Mononuclear cell (primary cell): Measurements from ENCODE around the gene SLC24A3. TPM values are rescaled to one million over a fixed set of nuclear protein-coding genes. Genes with fewer than 3 reads are reported as not detected.

Experiments
- H3K27me3 ChIP-seq: 2 replicates; pipeline ENCODE4 v1.6.0; 2011; ENCODE audit warnings: low read length, control low read depth; ENCODE audit not compliant: insufficient read depth
- H3K4me1 ChIP-seq: 2 replicates; pipeline ENCODE4 v1.5.1; 2011; ENCODE audit warnings: mild to moderate bottlenecking, low read length, control low read depth; ENCODE audit not compliant: insufficient read depth
- H3K4me3 ChIP-seq: 2 replicates; pipeline ENCODE4 v1.5.1; 2011; ENCODE audit warnings: mild to moderate bottlenecking, low read length, moderate library complexity
- H3K9me3 ChIP-seq: 2 replicates; pipeline ENCODE4 v1.5.1; 2011; ENCODE audit warnings: low read depth, mild to moderate bottlenecking, control low read depth, low read length
- total RNA-seq: library from RNA; depleted of rRNA; stranded (reverse); fragments of >200 nt; gene quantifications from one replicate; pipeline ENCODE4 v1.2.3, GENCODE V29; 2012

SLC24A3 gene
- total RNA-seq, 1 donor, result 1.0 TPM

DNA sequence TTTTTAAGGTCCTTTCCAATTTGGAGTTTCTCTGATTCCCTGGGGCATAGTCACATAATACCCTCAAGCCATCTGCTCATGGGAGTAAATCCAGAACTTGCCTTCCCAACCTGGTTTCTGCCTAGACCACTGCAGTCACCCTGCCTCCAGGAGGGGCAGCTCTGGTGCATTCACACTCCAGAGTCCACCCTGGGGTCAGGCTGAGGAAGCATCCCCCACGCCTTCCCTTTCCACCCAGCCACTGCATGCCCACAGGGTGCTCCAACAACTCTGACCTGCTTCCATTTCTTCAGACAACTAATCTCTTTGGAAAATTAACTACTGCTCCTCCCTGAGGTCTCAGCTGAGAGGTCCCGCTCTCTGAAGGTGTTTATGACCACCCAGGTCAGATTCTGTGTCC, 334.2 kb downstream of the SLC24A3 start:
- no peak overlapping the region for H3K4me3 ChIP-seq
- no peaks in the 10 kb centered on the region for H3K9me3 ChIP-seq
- H3K27me3 ChIP-seq, result no peaks in the 10 kb centered on the region
- no peaks in the 10 kb centered on the region for H3K4me1 ChIP-seq

DNA sequence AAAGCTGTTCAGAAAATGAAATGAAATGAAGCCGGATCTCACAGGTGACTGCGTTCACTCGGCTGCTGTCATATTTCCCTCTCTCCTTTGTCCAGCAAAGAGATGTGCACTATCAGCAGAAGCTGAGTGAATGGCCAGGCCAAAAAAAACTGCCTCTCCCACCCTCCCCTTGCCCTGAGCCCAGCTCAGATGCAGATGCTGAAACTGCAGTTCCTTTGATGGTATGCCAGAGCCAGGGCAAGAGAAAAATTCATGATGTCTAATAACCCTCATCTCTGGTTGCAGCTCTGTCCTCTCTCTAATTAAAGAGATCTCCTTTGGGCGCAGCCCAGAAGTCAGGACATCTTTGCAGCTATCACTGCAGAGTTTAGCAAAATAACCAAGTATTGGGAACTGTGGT, 335.1 kb downstream of the SLC24A3 start:
- H3K27me3 ChIP-seq, result no peaks in the 10 kb centered on the region
- no peaks in the 10 kb centered on the region for H3K4me1 ChIP-seq
- no peak overlapping the region for H3K4me3 ChIP-seq
- H3K9me3 ChIP-seq, result no peaks in the 10 kb centered on the region

DNA sequence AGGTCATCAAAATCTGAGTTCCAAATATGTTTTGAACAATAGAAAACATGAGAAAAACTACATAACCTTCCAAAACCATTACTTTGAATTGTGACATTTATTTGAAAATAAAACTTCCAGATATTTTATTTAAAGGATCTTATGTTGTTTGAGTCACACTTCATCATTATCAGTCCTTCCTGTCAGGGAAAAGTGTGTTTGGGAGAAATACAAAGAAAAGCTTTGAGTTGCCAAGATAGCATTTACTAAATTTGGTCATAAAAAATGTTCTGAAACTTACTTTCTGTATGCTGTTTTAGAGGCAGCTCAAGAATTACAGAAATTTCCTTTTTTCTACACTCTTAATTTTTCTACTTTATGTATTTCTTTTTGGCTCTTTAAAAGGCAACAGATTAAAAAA, 337.5 kb downstream of the SLC24A3 start:
- H3K9me3 ChIP-seq, result no peaks in the 10 kb centered on the region
- no peaks in the 10 kb centered on the region for H3K4me1 ChIP-seq
- H3K27me3 ChIP-seq, result no peaks in the 10 kb centered on the region
- no peak overlapping the region for H3K4me3 ChIP-seq

DNA sequence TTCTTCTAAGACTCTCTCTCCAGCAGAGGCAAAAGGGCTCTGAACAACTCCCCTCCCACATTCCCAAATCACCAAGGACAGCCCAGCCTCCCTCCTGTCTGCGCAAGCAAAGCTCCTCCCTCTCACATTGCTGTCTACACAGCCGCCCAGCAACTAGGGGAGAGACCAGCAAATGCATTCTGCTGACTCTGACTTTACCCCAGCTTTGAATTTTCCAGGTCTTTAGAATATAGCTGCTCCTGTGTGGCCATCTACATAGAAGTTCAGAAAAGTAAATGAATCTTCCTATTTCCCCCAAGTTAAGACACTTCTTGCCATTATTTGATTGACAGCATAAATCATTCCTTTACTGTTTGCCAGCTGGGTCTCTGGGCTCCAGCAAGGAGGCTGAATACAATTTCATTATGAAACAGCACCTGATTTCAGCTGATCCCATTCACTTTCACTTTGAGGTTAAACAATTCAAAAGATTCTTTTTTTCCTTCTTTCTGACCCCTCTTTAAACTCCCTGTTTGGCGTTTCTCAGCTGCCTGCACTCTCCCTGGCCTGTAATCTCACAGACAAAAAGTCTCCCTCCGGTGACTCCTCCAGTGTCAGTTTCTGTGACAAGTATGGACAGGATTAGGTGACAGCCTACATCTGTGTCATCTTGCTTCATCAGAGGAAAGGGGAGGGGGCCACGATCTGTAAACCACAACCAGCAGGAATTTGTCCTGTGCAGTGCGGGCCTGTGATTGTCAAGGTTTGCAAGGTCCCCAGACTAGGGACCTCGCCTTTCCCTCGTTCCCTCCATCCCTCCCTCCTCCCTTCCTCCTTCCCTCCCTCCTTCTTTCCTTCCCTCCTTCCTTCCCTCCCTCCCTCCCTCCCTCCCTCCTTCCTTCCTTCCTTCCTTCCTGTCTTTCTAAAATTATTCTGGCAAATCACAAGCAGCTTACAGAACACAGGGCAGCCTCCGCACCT, 340.1 kb downstream of the SLC24A3 start:
- Histone ChIP-seq H3K9me3 (no peaks in the 10 kb centered on the region), H3K4me3 (no peak overlapping the region), H3K27me3 (no peaks in the 10 kb centered on the region), H3K4me1 (no peaks in the 10 kb centered on the region)

DNA sequence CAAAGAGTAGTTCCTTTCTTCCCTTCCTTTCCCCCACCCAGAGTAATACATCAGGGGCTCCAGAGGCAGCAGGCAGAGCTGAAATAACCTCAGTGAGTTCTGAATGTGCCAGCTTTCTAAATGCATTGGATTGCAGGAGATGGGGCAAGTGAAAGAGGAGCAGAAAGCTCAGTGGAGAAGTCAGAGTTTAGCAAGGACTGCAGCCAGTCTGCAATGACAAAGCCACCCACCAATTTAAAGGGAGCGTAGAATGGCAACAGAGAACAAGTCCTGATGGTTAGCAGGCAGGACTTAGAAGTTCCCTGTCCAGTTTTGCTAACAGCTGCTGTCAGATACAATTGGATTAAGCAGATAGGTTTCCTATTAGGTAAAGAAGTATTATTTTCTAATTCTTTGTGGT, 342.2 kb downstream of the SLC24A3 start:
- Histone ChIP-seq H3K9me3 (no peaks in the 10 kb centered on the region), H3K4me3 (no peak overlapping the region)

DNA sequence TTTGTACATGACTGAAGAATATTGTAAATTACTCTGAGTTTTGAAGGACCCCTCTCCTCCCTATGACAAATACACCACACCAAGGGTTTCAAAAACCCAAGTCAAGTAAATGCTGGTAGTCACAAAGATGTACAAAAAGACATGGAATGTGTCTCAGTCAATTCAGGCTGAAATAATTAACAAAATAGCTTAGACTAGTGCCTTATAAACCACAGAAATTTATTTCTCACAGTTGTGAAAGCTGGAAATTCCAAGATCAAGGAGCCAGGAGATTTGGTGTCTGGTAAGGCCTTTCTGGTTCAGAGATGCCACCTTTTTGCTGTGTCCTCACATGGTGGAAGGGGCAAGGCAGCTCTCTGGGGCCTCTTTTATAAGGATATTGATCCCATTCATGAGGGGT, 343.3 kb downstream of the SLC24A3 start:
- no peaks in the 10 kb centered on the region for H3K4me1 ChIP-seq
- H3K4me3 ChIP-seq, result no peak overlapping the region
- H3K9me3 ChIP-seq, result no peaks in the 10 kb centered on the region
- no peaks in the 10 kb centered on the region for H3K27me3 ChIP-seq

More for the DNA sequence above, 342.2 kb downstream of the SLC24A3 start:
- no peaks in the 10 kb centered on the region for H3K4me1 ChIP-seq
- no peaks in the 10 kb centered on the region for H3K27me3 ChIP-seq

DNA sequence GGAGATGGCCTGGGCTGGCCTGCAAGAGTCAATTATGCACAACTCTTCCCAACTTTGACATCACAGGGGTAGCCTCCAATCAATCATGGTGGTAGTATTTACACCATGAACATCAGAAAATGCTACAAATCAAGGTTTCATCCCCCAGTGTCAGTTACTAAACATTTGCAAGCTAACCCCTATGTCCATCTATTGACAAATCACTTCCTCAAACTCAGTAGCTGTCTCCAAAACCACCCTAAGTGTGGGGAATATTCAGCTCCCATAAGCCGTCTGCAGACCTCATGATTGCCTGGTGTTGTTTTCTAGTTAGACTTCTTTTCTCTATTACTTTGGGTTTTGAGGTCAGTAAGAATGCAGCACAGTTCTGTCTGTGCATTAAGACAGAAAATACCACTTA, 344.8 kb downstream of the SLC24A3 start:
- Histone ChIP-seq H3K27me3 (no peaks in the 10 kb centered on the region), H3K4me1 (no peaks in the 10 kb centered on the region), H3K4me3 (no peak overlapping the region), H3K9me3 (no peaks in the 10 kb centered on the region)

DNA sequence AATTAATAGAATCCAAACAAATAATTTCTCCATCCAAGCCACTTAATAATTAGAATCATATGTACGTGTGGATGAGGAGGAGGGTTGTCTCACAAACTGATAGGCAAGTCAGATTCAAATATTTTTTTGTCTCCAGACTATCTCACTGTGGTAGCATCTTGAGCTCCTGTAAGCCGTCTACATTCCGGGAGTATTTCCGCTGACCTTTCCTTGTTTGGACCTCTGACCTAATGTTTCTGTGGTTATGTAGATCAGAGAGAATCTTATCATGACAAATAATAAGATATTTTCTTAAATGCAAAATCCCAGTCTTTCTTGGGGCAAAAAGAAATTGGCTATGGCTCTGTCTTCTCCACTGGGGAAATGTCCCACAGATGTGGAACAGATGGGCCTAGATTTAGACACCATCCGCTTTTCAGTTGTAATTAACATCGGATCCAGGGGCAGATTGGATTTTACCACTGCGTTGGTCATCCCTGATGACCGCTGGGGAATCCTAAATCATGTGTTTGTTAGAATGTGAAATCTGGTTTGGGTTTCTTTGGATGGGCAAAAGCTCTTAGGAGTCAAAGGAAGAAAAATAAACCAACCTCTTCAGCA, 348.5 kb downstream of the SLC24A3 start:
- Histone ChIP-seq H3K4me3 (no peak overlapping the region), H3K9me3 (no peaks in the 10 kb centered on the region), H3K4me1 (no peaks in the 10 kb centered on the region), H3K27me3 (no peaks in the 10 kb centered on the region)

DNA sequence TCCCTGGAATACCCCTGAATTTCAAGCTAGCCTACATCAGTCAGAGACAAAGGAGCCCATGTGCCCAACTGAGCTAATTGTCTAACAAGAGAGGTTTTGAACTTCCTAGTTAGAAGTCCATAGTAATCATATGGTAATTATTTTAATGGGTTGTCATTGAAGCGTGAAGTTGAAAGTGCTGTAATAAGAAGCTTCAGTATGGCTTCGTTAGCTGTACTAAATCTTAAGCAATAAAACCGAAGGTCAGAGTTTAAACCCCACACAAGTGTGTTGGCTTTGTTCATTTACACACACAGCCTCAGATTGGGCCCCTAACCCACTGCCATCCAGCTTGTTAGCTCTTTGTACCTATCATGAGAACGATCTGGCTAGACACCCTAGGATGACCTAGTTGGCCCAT, 350.0 kb downstream of the SLC24A3 start:
- H3K27me3 ChIP-seq, result no peaks in the 10 kb centered on the region
- H3K4me3 ChIP-seq, result no peak overlapping the region
- no peaks in the 10 kb centered on the region for H3K4me1 ChIP-seq
- no peaks in the 10 kb centered on the region for H3K9me3 ChIP-seq

DNA sequence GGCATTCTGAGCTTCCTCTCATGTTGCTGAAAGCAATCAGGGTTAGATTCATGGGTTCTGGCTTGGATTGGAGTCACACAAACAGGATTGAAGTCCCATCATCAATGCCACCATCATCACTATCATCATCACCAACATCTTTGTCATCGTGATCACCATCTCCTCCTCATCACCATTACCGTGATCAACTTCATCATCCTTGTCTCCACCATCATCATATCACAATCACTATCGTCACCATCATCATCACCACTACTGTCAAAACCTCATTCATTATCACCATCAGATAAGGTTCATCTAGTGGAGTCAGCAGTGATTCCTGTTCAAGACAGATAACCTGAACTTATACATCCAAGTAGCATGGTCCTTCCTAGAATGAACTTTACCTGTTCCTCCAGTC, 351.8 kb downstream of the SLC24A3 start:
- no peak overlapping the region for H3K4me3 ChIP-seq

DNA sequence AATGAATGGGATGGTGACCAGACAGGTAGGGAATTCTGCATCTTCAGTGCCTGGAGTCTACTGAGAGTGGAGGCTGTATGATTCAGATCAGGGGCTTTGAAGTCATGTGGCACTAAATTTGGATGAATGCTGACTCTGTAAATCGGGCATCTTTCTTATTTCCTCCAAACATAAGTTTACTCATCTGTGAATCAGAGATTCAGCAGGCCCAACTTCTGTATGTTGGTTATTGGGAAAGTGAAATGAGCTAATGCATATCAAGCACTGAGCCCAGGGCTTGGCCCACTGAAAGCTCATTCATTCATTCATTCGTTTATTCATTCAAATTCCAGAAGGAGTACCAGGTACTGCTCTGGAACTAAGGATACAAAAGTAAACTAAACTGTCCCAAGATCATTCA, 353.3 kb downstream of the SLC24A3 start:
- no peaks in the 10 kb centered on the region for H3K4me1 ChIP-seq

More for the DNA sequence above, 351.8 kb downstream of the SLC24A3 start:
- no peaks in the 10 kb centered on the region for H3K9me3 ChIP-seq
- no peaks in the 10 kb centered on the region for H3K4me1 ChIP-seq
- no peaks in the 10 kb centered on the region for H3K27me3 ChIP-seq

DNA sequence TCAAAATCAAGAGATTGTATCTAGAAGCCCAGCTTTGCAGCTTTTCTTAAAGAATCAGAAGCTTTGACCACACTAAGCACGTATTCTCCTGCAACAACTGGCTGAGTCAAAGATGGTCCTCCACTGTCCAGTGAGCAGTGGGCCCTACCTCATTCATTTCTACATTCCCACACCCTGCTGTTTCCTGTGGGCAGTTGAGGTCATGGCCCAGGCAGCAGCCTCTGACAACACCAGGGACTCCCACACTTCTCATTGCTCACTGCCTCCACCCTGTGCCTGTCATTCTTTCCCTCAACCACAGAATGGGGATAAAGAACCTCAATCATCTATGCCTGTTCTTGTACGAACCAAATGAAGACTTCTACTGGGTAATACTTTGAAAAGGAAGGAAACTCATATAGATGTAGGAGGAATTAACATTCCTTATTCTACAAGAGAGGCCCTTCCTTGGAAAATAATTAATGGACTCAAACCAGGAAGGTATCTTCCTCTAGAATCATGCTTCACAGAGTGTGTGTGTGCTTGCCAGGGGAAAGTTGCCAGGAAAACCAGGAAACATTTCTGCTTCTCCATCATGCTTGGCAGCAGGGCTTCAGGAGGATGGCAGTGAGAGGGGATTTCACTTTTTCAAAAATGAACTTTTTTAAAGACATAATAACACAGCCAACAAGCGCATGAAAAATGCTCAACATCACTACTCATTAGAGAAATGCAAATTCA, 353.9 kb downstream of the SLC24A3 start:
- no peak overlapping the region for H3K4me3 ChIP-seq
- no peaks in the 10 kb centered on the region for H3K4me1 ChIP-seq
- H3K9me3 ChIP-seq, result no peaks in the 10 kb centered on the region
- no peaks in the 10 kb centered on the region for H3K27me3 ChIP-seq

More for the DNA sequence above, 353.3 kb downstream of the SLC24A3 start:
- Histone ChIP-seq H3K27me3 (no peaks in the 10 kb centered on the region), H3K9me3 (no peaks in the 10 kb centered on the region), H3K4me3 (no peak overlapping the region)

DNA sequence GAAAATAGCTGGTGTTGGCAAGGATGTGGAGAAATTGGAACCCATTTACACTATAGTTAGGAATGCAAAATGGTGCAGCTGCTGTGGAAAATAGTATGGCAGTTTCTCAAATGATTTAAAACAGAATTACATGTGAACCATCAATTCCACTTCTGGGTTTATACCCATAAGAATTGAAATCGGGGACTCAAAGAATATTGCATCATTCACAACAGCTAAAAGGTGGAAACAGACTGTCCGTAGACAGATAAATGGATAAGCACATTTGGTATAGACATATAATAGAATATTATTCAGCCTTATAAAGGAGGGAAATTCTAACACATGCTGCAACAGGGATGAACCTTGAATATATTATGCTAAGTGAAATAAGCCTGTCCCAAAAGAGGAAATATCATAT, 355.7 kb downstream of the SLC24A3 start:
- H3K27me3 ChIP-seq, result no peaks in the 10 kb centered on the region
- no peaks in the 10 kb centered on the region for H3K4me1 ChIP-seq
- H3K9me3 ChIP-seq, result no peaks in the 10 kb centered on the region

DNA sequence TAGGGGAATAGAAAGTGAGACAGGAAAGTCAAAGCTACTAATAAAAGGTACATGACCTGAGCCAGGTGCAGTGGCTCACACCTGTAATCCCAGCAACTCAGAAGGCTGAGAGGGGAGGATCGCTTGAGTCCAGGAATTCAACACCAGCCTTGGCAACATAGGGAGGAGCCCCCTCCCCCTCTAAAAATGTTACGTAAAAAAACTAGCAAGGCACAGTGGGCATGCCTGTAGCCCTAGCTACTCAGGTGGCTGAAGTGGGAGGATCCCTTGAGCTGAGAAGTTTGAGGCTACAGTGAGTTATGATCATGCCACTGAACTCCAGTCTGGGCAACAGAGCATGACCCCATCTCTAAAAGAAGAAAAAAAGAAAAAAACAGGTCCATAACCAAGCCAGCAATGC, 359.6 kb downstream of the SLC24A3 start:
- no peak overlapping the region for H3K4me3 ChIP-seq
- H3K27me3 ChIP-seq, result no peaks in the 10 kb centered on the region
- no peaks in the 10 kb centered on the region for H3K4me1 ChIP-seq
- H3K9me3 ChIP-seq, result no peaks in the 10 kb centered on the region

More for the DNA sequence above, 355.7 kb downstream of the SLC24A3 start:
- no peak overlapping the region for H3K4me3 ChIP-seq

DNA sequence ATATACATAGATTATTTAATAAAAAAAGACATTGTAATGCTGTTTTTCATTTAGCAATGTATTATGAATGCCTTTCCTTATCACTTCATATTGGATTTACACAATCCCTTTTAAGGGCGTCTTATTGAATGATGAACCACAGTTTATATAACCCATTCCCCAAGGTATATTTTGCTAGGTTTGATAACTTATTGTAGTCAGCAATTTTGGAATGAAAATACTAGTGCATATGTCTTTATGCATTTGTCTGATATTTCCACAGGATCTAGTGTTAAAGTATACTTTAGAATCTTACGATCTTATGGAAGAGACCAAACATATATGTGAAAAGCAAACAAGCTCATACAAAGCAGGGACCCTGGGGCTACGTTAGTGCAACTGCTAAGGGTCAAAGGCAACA, 365.2 kb downstream of the SLC24A3 start:
- no peaks in the 10 kb centered on the region for H3K4me1 ChIP-seq
- no peak overlapping the region for H3K4me3 ChIP-seq
- no peaks in the 10 kb centered on the region for H3K27me3 ChIP-seq
- H3K9me3 ChIP-seq, result no peaks in the 10 kb centered on the region
